HepG2 (cell line): ENCODE measurements around the gene MUC13. TPM values are rescaled to one million over a fixed set of nuclear protein-coding genes. Genes with fewer than 3 reads are reported as not detected.

Source experiments
- ATAC-seq: fragments of 200-7000 bp; cut with Tn5 transposase; 3 replicates; pipeline ENCODE4 v1.9.1; 2020; ENCODE audit warnings: mild to moderate bottlenecking, moderate library complexity
- BruUV-seq: library from RNA; stranded (reverse); fragments of 400-500 nt; replicated peaks from 2 replicates; lab custom pipeline; 2021; lab: Mats Ljungman, UMichigan
- CTCF ChIA-PET: fragments of 300-600 bp; formaldehyde crosslinking; extraction: SDS; loops from one replicate; lab custom pipeline; 2021; ENCODE audit warnings: low total read pairs, inconsistent platforms, low intra/inter-chr PET ratio; lab: Yijun Ruan, JAX
- POLR2A ChIA-PET: fragments of 350-600 bp; sonication (Branson Sonifier 250); formaldehyde crosslinking; loops from one replicate; lab custom pipeline; 2020; ENCODE audit warnings: antibody characterized with exemption, inconsistent platforms; lab: Yijun Ruan, JAX
- DNase-seq: peaks from one replicate; pipeline ENCODE4 v3.0.0-alpha.2; 2015; ENCODE audit warnings: low spot score
- FAIRE-seq: peaks from 3 replicates; lab custom pipeline; 2011; peaks lifted over from hg19 to GRCh38; lab: Jason Lieb, UNC
- H2AFZ ChIP-seq: one replicate; pipeline ENCODE4 v1.6.1; 2011; ENCODE audit warnings: low read length, inconsistent platforms
- H3K27ac ChIP-seq: fragments of 300-600 bp; 3 replicates; pipeline ENCODE4 v1.8.0; 2011; ENCODE audit warnings: mixed run types, mild to moderate bottlenecking, mixed read lengths, low read length, inconsistent platforms; ENCODE audit not compliant: insufficient read depth; ENCODE audit errors: extremely low read length
- H3K27me3 ChIP-seq, 2 experiments: fragments of 200-600 bp in 1 of 2; 2 replicates in 1 of 2; 3 replicates in 1 of 2; pipeline versions ENCODE4 v1.6.0 to v1.8.0; 2011; ENCODE audit warnings: low read length in 2 of 2, mild to moderate bottlenecking in 2 of 2, moderate library complexity in 2 of 2, inconsistent platforms in 1 of 2; ENCODE audit not compliant: insufficient read depth in 2 of 2, control insufficient read depth in 1 of 2
- H3K36me3 ChIP-seq, 2 experiments: fragments of 200-600 bp in 1 of 2; replicated peaks in 1 of 2; 2 replicates in 1 of 2; 3 replicates in 1 of 2; pipeline versions ENCODE4 v1.5.1 to v1.8.0; 2011; ENCODE audit warnings: low read length in 2 of 2, inconsistent platforms in 1 of 2; ENCODE audit not compliant: insufficient read depth in 2 of 2, control insufficient read depth in 1 of 2
- H3K4me1 ChIP-seq: 2 replicates; pipeline ENCODE4 v1.5.1; 2012; ENCODE audit warnings: low read length, inconsistent platforms; ENCODE audit not compliant: insufficient read depth
- H3K4me2 ChIP-seq: 2 replicates; pipeline ENCODE4 v1.6.0; 2011; ENCODE audit warnings: low read depth, low read length, inconsistent platforms
- H3K4me3 ChIP-seq, 3 experiments: fragments of 200-600 bp in 1 of 3; sonication (generic), shearing (Covaris generic) in 1 of 3; replicated peaks in 1 of 3; 2 replicates each; pipeline ENCODE4 v1.5.1; 2011 to 2016; ENCODE audit warnings: low read length in 3 of 3, inconsistent platforms in 2 of 3, low read depth in 2 of 3, mild to moderate bottlenecking in 2 of 3, control low read depth in 1 of 3, mixed read lengths in 1 of 3; ENCODE audit not compliant: insufficient read depth in 1 of 3
- H3K79me2 ChIP-seq: one replicate; pipeline ENCODE4 v1.6.1; 2011; ENCODE audit warnings: low read length, inconsistent platforms; ENCODE audit not compliant: insufficient read depth
- H3K9ac ChIP-seq: 2 replicates; pipeline ENCODE4 v1.6.0; 2011; ENCODE audit warnings: mild to moderate bottlenecking, low read depth, low read length, inconsistent platforms; ENCODE audit not compliant: insufficient read depth
- H3K9me3 ChIP-seq: 2 replicates; pipeline ENCODE4 v1.5.1; 2012; ENCODE audit warnings: mild to moderate bottlenecking, low read length
- H4K20me1 ChIP-seq: 2 replicates; pipeline ENCODE4 v1.6.0; 2011; ENCODE audit warnings: inconsistent platforms, mild to moderate bottlenecking, low read length, moderate library complexity; ENCODE audit not compliant: insufficient read depth
- ARID5B ChIP-seq: IDR thresholded peaks from 2 replicates; pipeline ENCODE4 v1.4.0; 2020; ENCODE audit warnings: mild to moderate bottlenecking, missing genetic modification reagents
- E2F2 ChIP-seq: sonication (generic); formaldehyde crosslinking; IDR thresholded peaks from 2 replicates; pipeline ENCODE4 v1.4.0; 2020; ENCODE audit warnings: missing genetic modification reagents, borderline replicate concordance
- RELA ChIP-seq: sonication (generic); formaldehyde crosslinking; IDR thresholded peaks from 2 replicates; pipeline ENCODE4 v1.4.0; 2020; ENCODE audit warnings: missing genetic modification reagents
- TEAD3 ChIP-seq: optimal IDR thresholded peaks from 2 replicates; pipeline ENCODE3; 2016; ENCODE audit warnings: borderline replicate concordance
- ZBTB42 ChIP-seq: sonication (generic); formaldehyde crosslinking; IDR thresholded peaks from 2 replicates; pipeline ENCODE4 v1.5.0; 2020; ENCODE audit warnings: mild to moderate bottlenecking, missing genetic modification reagents
- ZNF138 ChIP-seq: sonication (generic); formaldehyde crosslinking; IDR thresholded peaks from 2 replicates; pipeline ENCODE4 v1.5.0; 2020; ENCODE audit warnings: mild to moderate bottlenecking, low read depth, missing genetic modification reagents
- ZNF256 ChIP-seq: sonication (generic); formaldehyde crosslinking; conservative IDR thresholded peaks from 2 replicates; pipeline ENCODE4 v1.4.0; 2020; ENCODE audit warnings: missing genetic modification reagents
- ZNF563 ChIP-seq: sonication (generic); formaldehyde crosslinking; IDR thresholded peaks from 2 replicates; pipeline ENCODE4 v1.8.0; 2022; ENCODE audit warnings: mild to moderate bottlenecking, moderate library complexity, missing genetic modification reagents
- ZNF660 ChIP-seq: sonication (generic); formaldehyde crosslinking; IDR thresholded peaks from 2 replicates; pipeline ENCODE4 v1.5.1; 2020; ENCODE audit warnings: mild to moderate bottlenecking, low read depth, missing genetic modification reagents, borderline replicate concordance
- WGBS: methylation state at CpG from one replicate; pipeline ENCODE4 v1.1.6; 2017; ENCODE audit warnings: low lambda C conversion rate; 5-methylcytosine and 5-hydroxymethylcytosine counted together
- in situ Hi-C: cut with HindIII; loops from 2 replicates; pipeline ENCODE4 v1.10.0; 2017; ENCODE audit warnings: low pct_unique_long_range_greater_than_20kb; ENCODE audit not compliant: extremely low pct_ligation_motif_present
- intact Hi-C: fragments of 100-400 bp; cut with micrococcal nuclease; formaldehyde crosslinking; loops from one replicate; pipeline ENCODE4 v1.10.0; 2022; ENCODE audit not compliant: unreplicated experiment
- polyA plus RNA-seq, 8 experiments: library from polyadenylated mRNA; depleted of rRNA in 3 of 8; stranded (reverse) in 7 of 8; unstranded in 1 of 8; fragments of >200 nt; fragmentation: Illumina TruSeq in 4 of 8; extraction: Trizol in 4 of 8; gene quantifications; 2 replicates each; pipeline versions ENCODE4 v1.2.1 to v1.2.3, GENCODE V29; 2011 to 2016; ENCODE audit warnings: low read depth in 4 of 8, missing spikeins in 1 of 8, mixed read lengths in 1 of 8; ENCODE audit not compliant: insufficient read depth in 1 of 8
- total RNA-seq, 5 experiments: library from RNA; depleted of rRNA; stranded (reverse); fragments of >200 nt; fragmentation: Illumina TruSeq; extraction: Trizol; gene quantifications; 2 replicates each; pipeline ENCODE4 v1.2.3, GENCODE V29; 2016; ENCODE audit warnings: low read depth in 1 of 5

Gene MUC13
- total and polyA plus RNA-seq, 2 of the 13 experiments (the other 11 are each of a cell fraction or from before 2014, with no cell fraction given) = 0.04 to 1.2 TPM

- DNase-seq (no peak), ATAC-seq (no peak), FAIRE-seq (no peak)
- H3K79me2 ChIP-seq = peaks cover 6% of the 10 kb centered on the region
- no peak overlapping the region for H3K27ac ChIP-seq
- no peak overlapping the region for H3K4me2 ChIP-seq
- ChIA-PET POLR2A (no interaction called here), CTCF (no interaction called here)
- H4K20me1 ChIP-seq = no peaks in the 10 kb centered on the region
- intact Hi-C loops = no loop called here
- TF ChIP-seq RELA (CRISPR knock-in tag) (no peak), E2F2 (CRISPR knock-in tag) (no peak), ZNF563 (CRISPR knock-in tag) (no peak), ZBTB42 (CRISPR knock-in tag) (no peak), TEAD3 (CRISPR knock-in tag) (no peak), ZNF256 (CRISPR knock-in tag) (no peak), ZNF138 (CRISPR knock-in tag) (no peak), ZNF660 (no peak), ARID5B (CRISPR knock-in tag) (no peak)
- no peaks in the 10 kb centered on the region for H3K9me3 ChIP-seq
- no peaks in the 10 kb centered on the region for H3K4me1 ChIP-seq
- H3K9ac ChIP-seq = no peak overlapping the region
- 91% methylated on average over 7 of the region's 7 CpGs for WGBS
- H2AFZ ChIP-seq = no peak overlapping the region
- peaks cover 20 to 73% of the 10 kb centered on the region in 2 experiments; a peak in 4 of 5 replicates for H3K36me3 ChIP-seq
- no peak overlapping the region for H3K4me3 ChIP-seq
- no TSS peak for BruUV-seq
- no peaks in the 10 kb centered on the region for H3K27me3 ChIP-seq
- in situ Hi-C loops = no loop called here
Measured at GRCh38 chr3:124859025-124859424, 75.5 kb downstream of the MUC13 start.
